Measurements from ENCODE around the gene CNDP1.
"Not testable (repeated sequence)": the region's sequence is repeated elsewhere in the genome, so short reads cannot be mapped to it uniquely, and the experiment has no call there.

DNA sequence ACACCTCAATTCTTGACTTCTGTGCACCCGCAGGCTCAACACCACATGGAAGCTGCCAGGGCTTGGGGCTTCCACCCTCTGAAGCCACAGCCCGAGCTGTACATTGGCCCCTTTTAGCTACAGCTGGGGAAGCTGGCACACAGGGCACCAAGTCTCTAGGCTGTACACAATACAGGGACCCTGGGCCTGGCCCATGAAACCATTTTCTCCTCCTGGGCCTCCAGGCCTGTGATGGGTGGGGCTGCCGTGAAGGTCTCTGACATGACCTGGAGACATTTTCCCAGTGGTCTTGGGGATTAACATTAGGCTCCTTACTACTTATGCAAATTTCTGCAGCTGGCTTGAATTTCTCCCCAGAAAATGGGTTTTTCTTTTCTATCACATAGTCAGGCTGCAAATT lies 31.7 kb downstream of the CNDP1 start:
- TF ChIP-seq CTCF (IDR thresholded peaks at IDR 0.05; ENCODE audit: insufficient read depth, low read depth, low read length); EZH2 (IDR thresholded peaks at IDR 0.05; ENCODE audit: insufficient read depth, low read length): not testable (repeated sequence)
